PFSK-1 (cell line): Measurements from ENCODE around the gene TAF10.
A peak's percentile ranks its signal among the peaks of the same experiment; 100 is the strongest.

Source experiments
- FOXP2 ChIP-seq: optimal IDR thresholded peaks from 2 replicates; pipeline ENCODE3; 2011; ENCODE audit warnings: borderline replicate concordance, control low read depth, inconsistent platforms; ENCODE audit not compliant: insufficient read depth; ENCODE audit errors: extremely low read length, extremely low read depth
- POLR2AphosphoS5 ChIP-seq: IDR thresholded peaks from 2 replicates; pipeline ENCODE4 v1.6.1; 2012; ENCODE audit warnings: low read depth, mild to moderate bottlenecking, control low read depth, low read length, moderate library complexity
- REST ChIP-seq, 2 experiments: IDR thresholded peaks; 2 replicates each; pipeline versions ENCODE4 v1.6.1 to v1.8.0; 2011 to 2012; ENCODE audit warnings: low read depth in 2 of 2, low read length in 2 of 2, control low read depth in 1 of 2, inconsistent platforms in 1 of 2, mild to moderate bottlenecking in 1 of 2, moderate library complexity in 1 of 2; ENCODE audit not compliant: insufficient read depth in 1 of 2
- SIN3A ChIP-seq: IDR thresholded peaks from 2 replicates; pipeline ENCODE4 v1.6.1; 2012; ENCODE audit warnings: mild to moderate bottlenecking, low read length, moderate library complexity, borderline replicate concordance; ENCODE audit not compliant: insufficient read depth
- TAF1 ChIP-seq: IDR thresholded peaks from 2 replicates; pipeline ENCODE4 v1.6.1; 2012; ENCODE audit warnings: low read length, control low read depth, borderline replicate concordance; ENCODE audit not compliant: insufficient read depth

The TAF10 gene

GRCh38 chr11:6622261-6623171 is 10.5 kb upstream of the TAF10 start:
- TF ChIP-seq TAF1, result no peak
- no peak for TF ChIP-seq REST (IDR thresholded peaks at IDR 0.05; ENCODE audit: insufficient read depth in 1 of 2, low read depth in 2 of 2, low read length in 2 of 2)
- no peak for TF ChIP-seq FOXP2
- TF ChIP-seq SIN3A, result no peak
- TF ChIP-seq POLR2AphosphoS5, result no peak

GRCh38 chr11:6621711-6622211 is 9.7 kb upstream of the TAF10 start:
- TF ChIP-seq POLR2AphosphoS5, result no peak
- TF ChIP-seq TAF1, result no peak
- no peak for TF ChIP-seq FOXP2

GRCh38 chr11:6620636-6621035 is 8.6 kb upstream of the TAF10 start:
- TF ChIP-seq FOXP2, result no peak
- no peak for TF ChIP-seq SIN3A
- TF ChIP-seq POLR2AphosphoS5, result no peak
- TF ChIP-seq TAF1, result no peak
- TF ChIP-seq REST (IDR thresholded peaks at IDR 0.05; ENCODE audit: insufficient read depth in 1 of 2, low read depth in 2 of 2, low read length in 2 of 2), result no peak

GRCh38 chr11:6619004-6619745 is 7.2 kb upstream of the TAF10 start, which contains the start of gene TPP1:
Gene TPP1, minus strand, starts transcription at chr11:6619422. Its CDS starts 22 bp downstream, at chr11:6619400.
- TF ChIP-seq SIN3A (peak; percentile 86; the same call in 1 of the 2 replicates), REST (IDR thresholded peaks at IDR 0.05; ENCODE audit: insufficient read depth in 1 of 2, low read depth in 2 of 2, low read length in 2 of 2) (no peak), POLR2AphosphoS5 (peak; percentile 91), FOXP2 (peak; percentile 46), TAF1 (no peak; the same call in 1 of the 2 replicates)
